Measurements from ENCODE around the gene PELI2.

The PELI2 gene

DNA sequence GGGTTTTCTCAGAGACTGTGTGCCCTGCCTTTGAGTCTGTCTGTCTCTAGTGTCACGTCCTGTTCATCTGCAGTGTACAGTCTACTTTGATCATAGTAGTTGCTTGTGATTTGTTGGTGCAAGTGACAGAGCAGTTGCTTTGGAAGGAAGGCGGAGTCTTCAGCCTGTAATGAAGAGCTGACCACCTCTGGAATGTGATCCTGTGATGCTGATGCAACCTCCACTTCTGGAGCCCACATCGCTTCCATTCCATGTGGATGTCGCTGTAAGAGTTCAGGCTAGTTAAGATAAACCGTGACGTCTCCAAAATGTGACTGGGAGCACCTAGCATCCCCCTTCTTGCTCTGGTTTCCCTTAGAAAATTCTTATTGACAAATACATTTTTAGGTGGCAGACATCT lies 51.8 kb downstream of the PELI2 start:
- DNase-seq (ENCODE audit: extremely low read depth in 1 of 2, low read depth in 1 of 2), result no peak

GRCh38 chr14:56170877-56171422 lies 52.7 kb downstream of the PELI2 start:
- DNase-seq (ENCODE audit: extremely low read depth in 1 of 2, low read depth in 1 of 2), result no peak

DNA sequence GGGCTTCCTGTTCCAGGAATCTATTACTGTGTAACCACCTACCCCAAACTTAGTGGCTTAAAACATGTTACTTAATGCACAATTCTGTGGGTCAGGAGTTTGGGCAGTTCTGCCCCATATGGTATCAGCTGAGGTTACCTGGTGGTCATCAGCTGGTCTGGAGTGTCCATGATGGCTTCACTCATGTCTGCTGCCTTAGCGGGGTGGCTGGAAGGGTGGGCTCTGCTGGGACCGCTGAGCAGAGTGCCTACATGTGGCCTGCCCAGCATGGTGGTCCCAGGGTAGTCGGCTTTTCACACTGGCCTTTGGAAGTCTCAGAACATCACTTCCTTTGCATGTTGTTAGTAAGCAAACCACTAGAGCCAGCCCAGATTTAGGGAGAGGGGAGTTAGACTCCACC lies 53.9 kb downstream of the PELI2 start:
- no peak for DNase-seq (ENCODE audit: extremely low read depth in 1 of 2, low read depth in 1 of 2)

DNA sequence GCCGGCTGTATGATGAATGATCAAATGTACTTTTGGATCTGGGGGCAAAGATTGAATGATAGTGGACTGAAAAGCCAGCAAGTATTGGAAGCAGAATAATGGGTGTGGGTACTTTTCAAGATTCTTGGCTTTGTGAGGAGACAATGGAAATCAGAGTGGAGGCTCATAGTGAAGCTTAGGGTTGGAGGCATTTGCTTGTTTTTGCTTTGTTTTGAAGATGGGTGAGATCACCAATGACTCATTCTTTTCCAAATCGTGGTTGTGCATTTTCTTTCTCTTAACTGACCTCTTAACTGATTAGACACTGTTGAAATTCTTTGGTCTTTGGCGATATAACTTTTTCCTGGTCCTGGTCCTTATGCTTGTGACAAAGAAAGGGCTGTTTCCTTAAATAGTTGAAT lies 54.4 kb downstream of the PELI2 start:
- no peak for DNase-seq (ENCODE audit: extremely low read depth in 1 of 2, low read depth in 1 of 2)

GRCh38 chr14:56173365-56173922 lies 55.2 kb downstream of the PELI2 start:
- DNase-seq (ENCODE audit: extremely low read depth in 1 of 2, low read depth in 1 of 2), result no peak

DNA sequence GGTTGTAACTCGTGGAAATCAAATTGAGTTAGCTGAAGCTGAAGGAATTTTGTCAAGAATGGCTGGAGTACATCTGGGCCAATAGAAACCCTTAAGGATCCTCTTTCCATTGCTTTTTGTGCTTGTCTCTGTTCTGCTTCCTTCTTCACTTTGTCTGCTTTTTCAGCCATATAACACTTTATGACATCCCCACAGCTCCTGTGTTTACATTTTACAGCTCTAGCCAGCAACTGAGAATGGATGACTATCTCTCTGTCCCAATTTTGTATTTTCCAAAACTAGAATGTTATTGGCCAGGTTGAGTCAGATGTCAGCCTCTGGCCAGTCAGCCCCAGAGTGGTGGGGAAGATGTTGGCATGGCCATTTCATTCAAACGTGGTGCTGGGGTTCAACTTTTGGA lies 57.6 kb downstream of the PELI2 start:
- DNase-seq (ENCODE audit: extremely low read depth in 1 of 2, low read depth in 1 of 2), result no peak

DNA sequence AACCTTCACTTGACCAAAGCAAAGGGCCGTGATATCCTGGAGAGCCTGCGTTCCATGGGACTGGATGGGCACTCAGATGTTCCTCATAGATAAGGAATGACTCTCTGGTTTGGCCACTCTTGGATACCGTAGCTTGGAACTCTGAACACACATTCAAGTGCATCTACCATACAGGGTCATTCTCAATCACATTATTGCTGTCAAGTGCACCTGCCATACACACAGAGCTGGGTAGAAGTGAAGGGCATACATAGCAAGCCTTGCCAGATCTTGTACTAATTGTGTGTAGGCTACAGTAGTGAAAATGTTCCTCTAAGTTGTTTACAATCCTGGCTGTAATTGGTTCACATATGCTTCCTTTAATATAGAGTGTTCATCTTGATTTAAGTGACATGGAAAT lies 58.3 kb downstream of the PELI2 start:
- DNase-seq (ENCODE audit: extremely low read depth in 1 of 2, low read depth in 1 of 2), result no peak

- DNase-seq (ENCODE audit: extremely low read depth in 1 of 2, low read depth in 1 of 2), result no peak
These were observed 58.8 kb downstream of the PELI2 start for GRCh38 chr14:56177036-56177435.

- DNase-seq (ENCODE audit: extremely low read depth in 1 of 2, low read depth in 1 of 2), result no peak
These were observed 62.7 kb downstream of the PELI2 start for GRCh38 chr14:56180754-56181542.

DNA sequence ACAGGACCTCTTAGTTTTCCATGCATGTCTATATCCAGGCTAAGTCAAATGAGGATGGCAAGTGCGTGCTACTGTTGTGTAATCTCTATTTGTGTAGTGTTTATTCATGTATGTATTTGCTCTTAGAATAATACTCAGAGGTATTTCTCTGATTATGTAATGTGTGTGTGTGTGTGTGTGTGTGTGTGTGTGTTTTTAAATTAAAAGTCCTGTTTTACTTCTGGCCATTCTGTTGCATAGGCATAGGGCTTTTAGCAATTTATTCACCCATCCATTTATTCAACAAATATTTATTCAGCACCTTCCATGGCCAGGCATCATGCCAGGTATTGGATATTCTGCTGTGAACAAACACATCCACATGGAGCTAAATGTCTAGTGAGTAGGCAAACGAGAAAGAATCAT lies 63.5 kb downstream of the PELI2 start:
- no peak for DNase-seq (ENCODE audit: extremely low read depth in 1 of 2, low read depth in 1 of 2)

DNA sequence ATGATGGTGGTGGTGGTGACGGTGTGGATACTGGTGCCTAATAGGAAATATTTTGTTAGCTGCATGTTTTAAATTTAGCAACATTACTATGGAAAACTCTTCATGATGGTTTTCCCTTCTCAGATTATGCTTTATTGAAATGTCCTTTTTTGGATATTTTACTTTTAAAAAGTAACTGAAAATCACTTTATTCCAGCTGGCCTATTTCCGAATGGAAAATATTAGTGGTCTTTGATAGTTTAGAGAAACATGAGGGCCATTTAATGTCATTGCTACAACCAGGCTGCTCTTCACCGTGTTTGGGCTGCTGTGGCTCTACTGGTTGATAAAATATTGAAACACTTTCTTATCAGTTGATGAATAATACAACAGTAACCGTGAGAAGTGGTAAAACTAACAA lies 64.2 kb downstream of the PELI2 start:
- DNase-seq (ENCODE audit: extremely low read depth in 1 of 2, low read depth in 1 of 2), result no peak

DNA sequence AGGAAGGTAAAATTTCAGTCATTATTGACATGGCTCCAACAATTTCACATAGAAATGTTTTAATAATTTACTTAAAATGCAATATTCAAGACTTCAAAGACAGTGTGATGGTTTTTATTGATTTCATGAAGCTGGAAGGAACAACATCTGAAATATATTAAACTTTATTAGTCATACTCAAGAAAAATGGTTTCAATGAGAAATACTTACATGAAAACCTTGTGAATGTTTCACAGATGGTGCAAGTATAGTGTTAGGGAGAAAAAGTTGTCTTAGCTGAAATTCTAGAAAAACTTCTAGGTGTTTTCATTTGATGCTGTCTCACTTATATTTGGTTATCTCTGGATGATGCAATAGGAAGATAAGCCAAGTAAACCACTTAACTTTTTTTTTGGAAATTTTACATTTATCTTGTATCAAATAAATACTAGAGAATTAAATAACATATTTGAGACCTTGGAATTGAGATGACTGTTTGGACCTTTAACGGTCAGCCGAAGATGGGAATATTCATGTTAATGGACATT lies 65.5 kb downstream of the PELI2 start:
- DNase-seq (ENCODE audit: extremely low read depth in 1 of 2, low read depth in 1 of 2), result no peak

GRCh38 chr14:56185992-56186391 lies 67.8 kb downstream of the PELI2 start:
- DNase-seq (ENCODE audit: extremely low read depth in 1 of 2, low read depth in 1 of 2), result no peak

- no peak for DNase-seq (ENCODE audit: extremely low read depth in 1 of 2, low read depth in 1 of 2)
These were observed 69.5 kb downstream of the PELI2 start for GRCh38 chr14:56187736-56188135.

DNA sequence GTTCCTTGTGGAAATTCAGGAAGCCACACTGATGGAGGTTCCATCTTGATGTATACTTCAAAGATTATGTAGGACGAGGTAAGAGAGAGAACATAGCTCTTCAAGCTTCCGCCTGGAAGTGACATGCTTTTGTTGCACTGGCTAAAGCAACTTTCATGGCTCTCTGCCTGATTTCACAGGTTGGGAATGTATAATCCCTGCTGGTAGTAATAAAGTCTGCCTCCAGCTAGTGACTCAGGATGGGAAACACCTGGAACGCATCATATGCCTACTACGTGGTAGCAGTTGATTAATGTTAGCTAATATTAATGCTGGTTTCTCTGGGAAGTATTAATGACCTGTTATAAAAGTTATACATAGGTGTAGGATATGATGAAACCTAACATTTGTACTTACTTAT lies 71.1 kb downstream of the PELI2 start:
- DNase-seq (ENCODE audit: extremely low read depth in 1 of 2, low read depth in 1 of 2), result no peak

GRCh38 chr14:56193347-56193746 lies 75.1 kb downstream of the PELI2 start:
- no peak for DNase-seq (ENCODE audit: extremely low read depth in 1 of 2, low read depth in 1 of 2)

GRCh38 chr14:56194042-56194441 lies 75.8 kb downstream of the PELI2 start:
- no peak for DNase-seq (ENCODE audit: extremely low read depth in 1 of 2, low read depth in 1 of 2)

- no peak for DNase-seq (ENCODE audit: extremely low read depth in 1 of 2, low read depth in 1 of 2)
These were observed 77.0 kb downstream of the PELI2 start for GRCh38 chr14:56195223-56195622.

- DNase-seq (ENCODE audit: extremely low read depth in 1 of 2, low read depth in 1 of 2), result no peak
These were observed 77.5 kb downstream of the PELI2 start for GRCh38 chr14:56195704-56196103.

DNA sequence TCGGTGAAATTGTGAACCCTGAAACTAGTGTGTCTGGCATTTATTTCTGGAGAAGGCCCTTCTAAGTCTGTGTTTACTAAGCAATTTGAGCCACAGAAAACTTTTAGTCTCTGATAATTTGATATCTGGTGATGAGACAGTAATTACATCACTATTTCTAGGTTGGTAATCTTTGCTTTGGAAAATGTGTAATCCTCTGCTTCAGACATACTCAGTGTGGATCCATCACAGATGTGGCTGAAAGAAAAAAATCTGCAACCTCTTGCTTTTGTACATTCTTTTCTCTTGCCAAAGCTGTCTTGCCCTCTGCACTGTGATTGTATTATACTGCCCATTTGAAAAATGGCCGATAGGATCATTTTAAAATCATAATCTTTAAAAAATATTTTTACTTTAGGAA lies 78.1 kb downstream of the PELI2 start:
- DNase-seq (ENCODE audit: extremely low read depth in 1 of 2, low read depth in 1 of 2), result no peak

DNA sequence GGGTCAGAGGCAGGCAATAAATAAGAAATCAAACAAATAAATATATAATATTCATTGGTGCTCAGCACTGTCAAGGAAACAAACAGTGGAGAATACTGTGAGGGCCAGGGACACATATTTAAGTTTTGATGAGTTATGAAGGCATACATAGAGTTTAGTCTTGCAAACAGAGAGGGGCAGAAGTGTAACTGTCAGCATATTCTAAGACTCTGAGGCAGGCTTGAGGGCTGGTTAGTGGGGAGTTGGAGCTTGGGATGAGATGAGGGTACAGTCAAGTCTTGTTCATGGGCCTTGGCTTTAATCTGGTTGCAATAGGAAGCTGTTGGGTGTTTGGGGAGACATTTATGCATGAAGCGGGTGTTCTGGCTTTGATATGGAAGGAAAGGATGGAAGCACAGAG lies 78.9 kb downstream of the PELI2 start:
- no peak for DNase-seq (ENCODE audit: extremely low read depth in 1 of 2, low read depth in 1 of 2)

- DNase-seq (ENCODE audit: extremely low read depth in 1 of 2, low read depth in 1 of 2), result no peak
These were observed 80.2 kb downstream of the PELI2 start for GRCh38 chr14:56198438-56198837.
